Superior temporal gyrus (tissue), 1 donor: Measurements from ENCODE around the gene DNAJB8.

Source experiments
- DNase-seq: peaks from one replicate; pipeline ENCODE4 v3.0.0-alpha.2; 2016; ENCODE audit errors: extremely low spot score

DNAJB8 gene

GRCh38 chr3:128493570-128494366 is 27.1 kb upstream of the DNAJB8 start:
- DNase-seq: no peak

DNA sequence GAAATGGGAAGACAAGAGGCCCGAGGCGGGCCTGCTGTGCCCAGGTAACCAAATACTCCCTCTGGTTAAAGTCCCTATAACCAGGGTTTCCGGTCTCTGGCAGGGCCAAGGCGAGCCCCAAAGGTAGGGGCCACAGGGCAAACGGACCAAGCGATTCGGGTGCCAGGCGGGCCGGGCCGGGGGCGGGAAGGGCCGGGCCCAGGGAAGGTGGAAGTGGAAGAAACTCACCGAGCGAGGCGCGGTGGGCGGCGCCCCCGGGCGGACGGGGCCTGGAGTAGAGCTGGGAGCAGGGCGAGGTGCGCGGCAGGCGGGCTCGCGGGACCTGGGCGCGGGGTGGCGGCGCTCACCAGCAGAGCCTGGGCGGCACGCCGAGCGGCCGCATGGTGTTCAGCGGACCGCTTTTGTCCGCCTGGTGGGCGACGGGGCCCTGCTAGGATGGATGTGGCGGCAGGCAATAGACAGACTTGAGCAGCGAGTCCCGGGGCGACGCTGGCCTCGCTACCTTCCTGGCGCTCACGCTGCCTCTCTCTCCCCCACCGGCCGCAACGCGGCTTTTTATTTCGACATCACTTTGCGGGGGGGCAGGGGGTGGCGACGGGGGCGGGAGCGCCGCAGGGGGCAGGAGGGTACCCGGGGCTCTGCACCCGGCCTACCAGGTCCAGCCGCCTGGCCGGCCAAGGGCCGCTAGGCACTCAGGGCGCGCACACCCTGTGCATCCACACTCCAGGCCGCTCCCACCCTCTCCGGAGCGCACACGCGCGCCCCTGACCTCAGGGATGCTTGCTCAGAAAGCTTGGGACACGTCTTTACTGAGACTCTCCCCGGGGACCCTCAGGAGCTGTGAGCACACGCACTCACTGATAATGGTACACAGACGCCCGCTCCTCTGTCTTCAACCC is 26.2 kb upstream of the DNAJB8 start, which contains the start of gene GATA2:
GATA2 (minus strand) TSS at position 531 of the 899 bp plus-strand sequence. CDS start 6,170 bp downstream, outside the sequence.
- DNase-seq: no peak

- DNase-seq: no peak
Measured at GRCh38 chr3:128491941-128492670, 25.4 kb upstream of the DNAJB8 start.

- DNase-seq: no peak
Measured at GRCh38 chr3:128491691-128491940, 24.9 kb upstream of the DNAJB8 start.

DNA sequence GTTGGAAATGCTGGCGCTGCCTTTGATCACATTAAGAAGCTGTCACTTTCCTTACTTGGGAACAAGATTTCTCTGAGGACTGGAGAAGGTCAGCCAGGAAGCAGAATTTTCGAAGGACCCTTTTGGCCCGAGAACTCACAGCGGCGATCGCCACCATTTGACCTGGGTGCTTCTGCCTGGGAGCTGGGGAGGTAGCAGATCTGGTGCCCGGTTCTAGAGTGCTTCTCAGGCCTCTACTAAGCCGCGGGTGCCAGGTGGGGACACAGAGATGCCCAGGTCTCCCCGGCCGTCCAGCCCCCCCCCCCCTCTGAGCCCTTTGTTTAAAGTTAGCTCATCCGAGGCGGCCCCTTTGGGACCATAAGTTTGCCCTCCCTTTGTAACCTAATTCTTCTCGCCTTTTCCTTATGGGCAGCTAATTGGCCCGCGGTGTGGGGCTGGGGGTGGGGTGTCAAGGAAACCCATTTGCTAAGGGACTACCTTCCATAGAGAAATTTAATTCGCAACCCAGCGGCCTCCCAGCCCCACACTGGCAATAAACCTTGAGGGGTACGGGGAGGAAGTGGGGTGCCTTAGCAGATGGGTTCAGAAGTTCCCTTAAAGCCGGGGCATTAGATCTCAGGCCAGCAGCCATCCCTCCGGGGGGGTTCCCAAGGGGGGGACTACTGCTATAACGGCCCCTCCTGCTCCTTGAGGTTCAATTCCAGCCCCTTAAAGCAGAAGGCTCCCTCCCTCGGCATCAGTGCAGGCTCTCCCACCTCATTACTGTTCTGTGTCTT is 24.4 kb upstream of the DNAJB8 start:
- DNase-seq: no peak

DNA sequence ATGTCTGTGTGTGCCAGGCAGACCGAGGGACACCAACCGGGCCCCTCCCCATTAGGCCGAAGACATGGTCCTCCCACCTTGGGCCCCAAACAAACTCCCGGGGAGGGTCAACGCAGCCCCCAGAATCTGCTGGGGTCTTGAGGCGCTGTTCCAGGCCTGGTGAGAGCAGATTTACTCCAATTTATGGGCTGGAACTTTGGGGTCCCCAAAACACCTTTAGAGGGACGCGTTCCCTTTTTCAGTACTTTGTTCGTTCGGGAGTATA is 23.9 kb upstream of the DNAJB8 start:
- DNase-seq: no peak

- DNase-seq: no peak
Measured at GRCh38 chr3:128489927-128490649, 23.4 kb upstream of the DNAJB8 start.

DNA sequence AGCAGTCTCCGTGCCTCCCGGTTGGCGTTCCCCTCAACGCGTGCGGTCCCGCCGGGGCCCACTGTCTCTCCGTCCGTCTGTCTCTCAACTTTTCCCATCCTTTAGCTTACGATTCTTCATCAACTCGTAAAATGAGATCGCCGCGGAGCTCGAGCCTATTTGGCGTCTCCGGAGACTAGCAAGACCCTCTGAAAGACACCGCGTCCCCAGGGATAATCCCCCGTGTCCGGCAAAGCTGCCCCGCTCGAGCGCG is 22.9 kb upstream of the DNAJB8 start:
- DNase-seq: no peak

- no peak for DNase-seq
Measured at GRCh38 chr3:128488991-128489673, 22.4 kb upstream of the DNAJB8 start.

DNA sequence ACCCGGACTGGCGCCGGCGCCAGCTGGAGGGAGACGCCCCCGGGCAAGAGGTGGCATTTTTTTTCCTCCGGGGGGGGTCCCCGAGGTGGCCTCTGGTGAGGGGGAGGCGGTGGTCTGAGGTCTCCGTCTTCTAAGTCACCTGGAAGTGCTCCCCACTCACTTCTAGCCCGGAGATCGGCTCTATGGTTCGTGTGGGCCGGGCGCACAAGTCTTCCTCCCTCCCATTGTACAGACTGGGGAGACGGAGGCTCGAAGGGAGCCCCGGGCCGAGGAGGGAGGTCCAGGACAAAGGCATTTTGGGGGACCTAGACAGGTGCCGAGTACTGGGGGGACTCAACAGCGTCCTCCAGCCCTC is 21.9 kb upstream of the DNAJB8 start:
- DNase-seq: no peak

DNA sequence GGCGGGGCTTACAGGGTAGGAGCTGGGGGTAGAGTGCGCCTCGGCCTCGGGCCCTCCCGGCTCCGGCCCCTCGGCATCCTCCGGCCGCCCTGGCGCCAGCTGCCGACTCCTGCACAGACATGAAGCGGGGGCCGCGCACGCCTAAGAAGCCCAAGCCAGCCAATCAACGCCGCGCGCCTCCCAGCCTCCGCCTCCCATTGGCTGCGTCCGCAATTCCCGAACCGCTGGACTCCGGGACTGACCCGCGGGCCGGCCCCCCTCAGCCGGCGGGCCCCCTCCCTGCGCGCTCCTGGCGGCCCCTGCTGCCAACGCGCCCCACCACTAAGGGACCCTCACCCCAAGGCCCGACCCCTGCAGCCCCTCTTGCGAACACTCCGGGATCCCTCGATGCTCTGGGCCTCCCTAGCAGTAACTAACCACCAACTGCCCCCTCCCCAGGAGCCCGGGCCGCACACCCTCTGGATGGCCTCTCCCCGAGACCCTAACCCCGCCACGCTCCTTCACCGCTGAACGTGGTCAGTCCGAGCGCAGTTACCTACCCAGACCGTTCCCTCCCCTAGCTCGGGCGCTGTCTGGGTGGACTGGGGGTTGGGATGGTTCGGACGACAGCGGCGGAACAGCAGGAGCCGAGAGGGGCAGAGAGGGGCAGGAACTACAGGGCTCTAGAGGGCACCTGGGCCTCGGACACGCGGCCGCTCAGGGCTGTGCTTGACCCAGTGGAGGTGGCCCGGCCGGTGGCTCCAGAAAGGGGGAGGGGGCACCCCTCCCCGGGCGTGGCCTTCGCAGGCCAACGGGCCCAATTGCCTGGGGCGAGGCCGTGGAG is 21.3 kb upstream of the DNAJB8 start:
- DNase-seq: peak; percentile 20

DNA sequence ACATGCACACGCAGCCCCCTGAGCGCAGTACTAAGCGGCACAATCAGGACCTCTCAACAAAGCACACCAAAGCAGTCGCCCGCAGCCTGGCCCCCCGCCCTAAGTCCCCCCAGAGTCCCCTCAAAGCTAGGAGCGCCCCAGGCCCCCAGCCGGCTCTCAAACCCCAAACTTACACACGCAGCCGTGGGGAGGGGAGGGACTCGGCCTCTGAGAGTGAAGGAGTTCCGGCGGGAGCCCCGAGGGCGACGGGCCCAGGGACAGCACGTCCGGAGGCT is 20.8 kb upstream of the DNAJB8 start:
- DNase-seq: no peak

- DNase-seq: no peak
Measured at GRCh38 chr3:128486681-128487537, 20.2 kb upstream of the DNAJB8 start.

GRCh38 chr3:128486205-128486628 is 19.5 kb upstream of the DNAJB8 start:
- no peak for DNase-seq

DNA sequence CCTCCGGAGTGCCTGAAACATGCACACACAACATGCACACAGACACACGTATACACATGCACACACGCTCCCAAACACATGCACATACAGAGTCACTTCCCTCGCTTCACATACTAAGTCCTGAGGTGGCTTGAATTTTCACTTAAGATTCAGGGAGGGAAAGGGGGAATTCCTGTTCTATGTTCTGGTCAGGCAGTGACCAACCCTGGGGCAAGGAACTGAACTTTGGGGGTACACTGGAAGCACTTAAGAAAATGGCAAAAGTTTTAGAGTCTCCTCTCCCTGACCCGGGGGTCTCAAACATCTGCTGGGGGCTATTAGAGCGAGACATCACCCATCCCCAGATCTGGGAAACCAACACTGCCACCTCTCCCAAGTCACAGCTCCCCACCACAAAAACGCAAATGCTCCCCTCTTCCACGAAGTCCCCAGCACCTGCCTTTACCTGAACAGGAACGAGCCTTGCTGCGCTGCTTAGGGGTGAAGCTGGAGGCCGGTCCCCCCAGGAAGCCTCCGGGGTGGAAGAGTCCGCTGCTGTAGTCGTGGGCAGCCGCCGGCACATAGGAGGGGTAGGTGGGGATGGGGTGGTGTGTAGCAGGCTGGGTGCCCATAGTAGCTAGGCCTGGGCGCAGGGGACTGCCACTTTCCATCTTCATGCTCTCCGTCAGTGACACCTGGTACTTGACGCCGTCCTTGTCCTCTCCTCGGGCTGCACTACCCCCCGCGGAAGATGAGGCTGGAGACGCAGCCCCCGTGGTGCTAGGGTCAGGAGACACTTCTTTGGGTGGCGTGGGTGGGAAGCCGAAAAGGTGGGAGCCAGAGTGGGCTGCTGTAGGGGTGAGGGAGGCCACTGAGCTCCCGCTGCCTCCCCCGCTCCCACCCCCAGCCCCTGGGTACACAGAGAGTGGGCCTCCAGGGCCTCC is 18.9 kb upstream of the DNAJB8 start:
- no peak for DNase-seq

GRCh38 chr3:128484404-128485281 is 18.0 kb upstream of the DNAJB8 start:
- no peak for DNase-seq

DNA sequence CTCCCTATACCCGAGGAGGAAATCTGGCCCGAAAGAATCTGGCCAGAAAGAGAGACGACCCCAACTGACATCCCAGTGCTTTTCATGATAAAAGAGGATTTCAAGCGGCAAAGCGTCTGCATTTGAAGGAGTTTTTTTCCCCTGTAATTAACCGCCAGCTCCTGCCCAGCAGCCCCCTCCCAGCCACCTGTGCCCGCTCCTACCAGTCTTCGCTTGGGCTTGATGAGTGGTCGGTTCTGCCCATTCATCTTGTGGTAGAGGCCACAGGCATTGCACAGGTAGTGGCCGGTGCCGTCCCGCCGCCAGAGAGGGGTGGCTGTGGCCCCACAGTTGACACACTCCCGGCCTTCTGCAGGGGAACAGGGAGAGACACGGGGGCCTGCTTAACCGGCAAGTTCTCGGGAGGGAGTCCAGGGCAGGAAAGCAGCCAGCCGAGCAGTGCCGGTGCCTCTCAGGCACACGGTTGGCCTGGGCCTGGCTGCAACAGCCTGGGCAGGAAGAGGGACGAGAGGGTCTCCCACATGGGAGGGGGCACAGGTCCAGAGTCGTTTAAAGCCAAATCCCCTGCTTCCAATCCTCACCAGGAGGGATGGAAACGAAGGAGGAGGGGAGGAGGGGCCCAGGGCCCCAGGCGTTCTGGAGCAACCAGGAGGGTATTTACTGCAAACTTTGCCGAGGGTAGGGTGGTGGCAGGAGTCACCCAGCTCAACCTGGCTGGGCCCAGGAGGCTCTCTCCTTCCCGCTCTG is 17.1 kb upstream of the DNAJB8 start:
- DNase-seq: no peak
